GM21526 (cell line): ENCODE measurements around the gene MYO19.
"Not testable (repeated sequence)": the region's sequence is repeated elsewhere in the genome, so short reads cannot be mapped to it uniquely, and the experiment has no call there.

ENCODE experiments used
- ATAC-seq: cut with Tn5 transposase; IDR thresholded peaks from one replicate; pipeline ENCODE4 v1.9.1; 2021; ENCODE audit warnings: moderate library complexity; ENCODE audit not compliant: unreplicated experiment, low FRiP score

Gene MYO19

DNA sequence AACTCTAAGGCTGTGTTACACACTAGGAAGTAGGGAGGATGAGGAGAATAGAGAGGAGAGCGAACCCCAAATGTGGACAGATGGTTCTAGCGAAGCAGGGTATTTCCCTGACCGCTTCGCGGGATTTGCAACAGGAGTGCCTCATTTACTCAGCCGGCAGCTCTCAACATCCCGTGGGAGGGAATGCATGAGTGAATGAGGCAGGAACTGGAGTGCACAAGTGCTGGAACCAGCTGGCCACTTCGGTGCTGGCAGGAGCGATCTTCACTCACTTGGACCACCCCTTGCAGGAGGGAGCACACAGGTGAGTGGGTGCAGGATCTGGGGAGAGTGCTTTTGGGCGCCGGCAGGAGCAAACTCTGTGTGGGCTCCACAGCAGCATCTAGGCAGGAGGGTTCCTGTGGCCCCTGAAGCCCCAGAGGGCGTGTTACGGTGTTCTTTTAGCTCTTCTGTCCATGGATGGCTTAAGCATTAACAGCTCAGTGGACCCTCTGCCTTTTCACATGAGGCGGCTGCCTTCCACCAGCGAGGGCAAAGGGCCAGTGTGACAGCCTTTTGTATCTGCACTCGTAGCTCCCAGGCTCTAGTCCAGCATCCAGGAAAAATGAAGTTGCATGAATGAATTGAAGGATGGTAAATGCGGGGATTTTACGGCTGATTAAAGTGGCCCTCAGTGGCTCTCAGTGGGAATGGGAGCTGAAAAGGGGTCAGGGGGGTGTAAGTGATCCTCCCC lies 65.6 kb downstream of the MYO19 start:
- no peak for ATAC-seq

DNA sequence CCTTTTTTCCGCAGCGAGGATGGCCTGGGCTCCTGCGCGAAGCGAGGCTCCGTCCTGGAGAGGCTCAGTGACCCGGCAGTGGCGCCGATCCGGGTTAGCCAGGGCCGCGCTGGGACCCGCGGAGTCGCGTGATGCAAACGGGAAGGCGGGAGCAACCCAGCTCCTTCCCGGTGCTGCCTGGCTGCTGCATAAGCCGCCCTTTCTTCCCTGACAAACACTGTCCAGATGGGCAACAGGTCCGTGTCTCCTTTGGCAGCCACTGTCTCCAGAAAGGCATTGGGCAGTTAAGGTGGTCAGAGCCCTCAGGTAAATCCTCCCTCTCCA lies 69.9 kb downstream of the MYO19 start:
- no peak for ATAC-seq

DNA sequence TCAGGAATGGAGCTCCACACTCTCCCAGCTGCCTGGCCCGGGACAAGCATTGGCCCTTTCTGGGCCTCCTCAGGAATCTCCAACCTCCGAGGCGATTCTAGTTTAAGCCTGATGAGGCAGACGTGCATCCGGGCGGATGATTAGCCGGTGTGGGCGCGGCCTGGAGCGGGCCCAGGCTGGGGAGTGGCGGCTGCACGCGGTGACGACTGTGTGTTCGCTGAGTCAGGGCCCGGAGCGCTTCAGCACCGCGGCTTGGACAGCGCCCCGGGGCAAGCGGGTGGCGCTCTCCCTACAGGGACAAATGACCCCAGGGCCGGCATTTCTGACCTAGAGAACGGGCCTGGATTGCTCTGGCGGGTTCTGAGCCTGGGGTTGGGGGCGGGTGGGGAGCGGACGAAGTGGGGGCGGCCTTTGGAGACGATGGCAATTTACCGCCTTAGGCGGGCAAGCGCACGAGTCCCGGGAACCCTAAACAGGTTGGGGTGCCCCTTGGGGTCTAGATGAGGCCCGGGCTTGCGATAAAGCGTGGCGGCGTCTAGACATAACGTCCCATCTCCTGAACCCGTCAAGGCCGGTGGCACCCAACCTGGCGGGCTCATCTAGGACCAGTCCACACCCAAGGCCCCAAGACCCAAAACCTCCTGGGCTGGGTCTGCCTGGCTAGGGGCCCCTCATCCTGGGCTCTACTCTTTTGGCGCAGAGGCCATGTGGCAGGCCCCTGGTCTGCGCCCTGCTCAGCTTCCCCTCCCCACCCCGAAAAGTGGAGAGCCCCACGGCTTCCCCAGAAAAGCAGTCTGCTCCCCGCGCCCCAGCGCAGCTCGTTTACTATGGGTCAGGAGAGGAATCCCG lies 70.5 kb downstream of the MYO19 start:
- ATAC-seq: no peak

DNA sequence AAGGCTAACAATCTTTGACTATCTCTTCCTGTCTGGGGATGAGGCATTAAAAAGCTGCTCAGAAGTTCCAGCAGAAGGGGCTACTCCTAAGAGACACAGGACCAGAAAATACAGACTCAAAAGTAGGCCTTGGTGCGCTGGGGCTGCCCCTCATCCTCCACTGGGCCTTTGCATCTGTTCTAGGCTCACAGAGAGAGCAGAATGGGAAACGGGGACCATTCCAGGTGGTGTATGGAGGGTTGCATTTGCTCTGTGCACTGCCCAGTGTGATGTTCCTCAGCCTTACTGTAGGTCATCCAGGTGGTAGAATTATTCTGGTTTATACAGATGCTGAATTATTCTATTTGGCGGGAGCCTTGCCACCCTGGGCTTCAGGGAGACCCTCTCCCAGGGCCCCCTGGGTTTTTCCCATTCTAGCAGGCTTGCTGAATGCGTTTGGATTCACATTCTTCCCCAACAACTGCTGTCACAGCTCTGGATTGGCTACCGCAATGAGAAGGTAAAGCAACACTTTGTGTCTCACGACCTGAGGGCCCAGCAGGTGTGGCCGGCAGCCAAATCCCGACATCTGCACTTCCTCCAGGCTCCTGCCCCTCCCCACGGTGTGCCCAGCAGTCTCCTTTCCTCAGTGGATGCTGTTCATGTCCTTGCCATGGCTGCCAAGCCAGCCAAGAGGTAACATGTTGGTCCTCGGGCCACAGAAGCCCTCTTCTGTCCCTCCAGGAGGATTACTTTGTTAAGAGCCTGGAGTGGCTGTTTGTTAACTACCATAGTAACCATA lies 73.1 kb downstream of the MYO19 start:
- no peak for ATAC-seq

DNA sequence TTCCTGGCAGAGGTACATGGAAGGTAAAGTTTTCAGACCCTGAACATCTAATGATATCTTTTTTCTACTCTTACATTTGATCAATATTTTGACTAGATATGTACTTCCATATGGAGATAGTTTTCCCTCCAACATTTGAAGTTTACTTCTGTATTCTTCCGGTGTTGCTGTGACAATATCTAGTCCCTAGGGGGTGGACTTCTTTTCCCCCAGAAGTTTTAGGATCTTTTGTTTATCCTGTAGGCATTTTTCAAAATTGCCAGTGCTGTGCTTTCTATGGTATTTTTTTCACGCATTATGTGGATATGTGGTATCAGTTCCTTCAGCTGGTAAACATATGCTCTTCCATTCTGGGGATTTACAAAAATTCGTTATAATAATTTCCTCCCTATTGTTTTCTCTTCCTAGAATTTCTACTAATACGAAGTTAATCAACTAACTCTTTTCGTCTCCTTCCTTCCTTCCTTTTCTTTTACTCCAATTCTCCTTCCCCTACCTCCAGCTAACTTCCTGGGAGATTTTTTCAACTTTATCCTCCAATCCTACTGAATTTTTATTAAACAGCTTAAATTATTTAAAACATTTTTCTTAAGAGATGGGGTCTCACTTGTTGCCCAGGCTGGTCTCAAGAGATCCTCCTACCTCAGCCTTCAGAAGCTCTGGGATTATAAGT lies 74.3 kb downstream of the MYO19 start:
- ATAC-seq: no peak

DNA sequence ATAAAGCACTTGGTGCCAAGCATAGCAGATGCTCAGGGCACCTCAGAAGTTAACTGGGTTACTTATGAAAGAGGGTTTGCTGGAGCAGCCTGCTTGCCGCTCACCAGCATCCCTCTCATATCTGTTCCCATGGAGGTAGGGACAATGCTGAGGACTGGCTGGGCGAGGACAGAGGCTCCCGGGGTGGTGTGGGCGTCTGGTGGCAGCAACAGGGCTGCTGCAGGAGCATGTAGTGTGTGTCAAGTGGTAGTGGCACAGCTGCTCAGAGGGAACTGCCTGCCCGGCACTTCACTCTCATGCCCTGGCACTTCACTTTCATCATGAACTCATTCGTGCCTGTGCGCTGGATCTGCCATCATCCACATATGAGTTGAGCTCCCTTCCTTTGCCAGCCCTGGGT lies 75.1 kb downstream of the MYO19 start:
- no peak for ATAC-seq

DNA sequence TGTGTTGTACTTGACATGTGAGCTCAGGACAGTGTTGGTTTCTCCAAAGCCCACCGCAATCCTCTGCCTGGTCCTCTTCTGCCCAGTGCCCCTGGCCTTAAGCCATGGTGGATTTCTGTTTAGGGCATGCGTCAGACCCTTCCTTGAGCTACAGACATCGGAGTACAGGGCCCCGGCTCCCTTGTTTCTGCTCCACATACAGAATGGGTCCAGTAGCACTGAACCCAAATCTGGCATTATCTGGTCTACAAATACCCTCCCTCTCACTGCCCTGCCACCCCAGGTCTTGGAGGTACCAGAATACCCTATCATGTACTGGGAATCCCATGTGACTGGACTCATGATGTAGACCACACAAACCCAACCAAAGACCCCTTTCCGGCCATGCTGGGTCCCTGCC lies 75.6 kb downstream of the MYO19 start:
- ATAC-seq: no peak

DNA sequence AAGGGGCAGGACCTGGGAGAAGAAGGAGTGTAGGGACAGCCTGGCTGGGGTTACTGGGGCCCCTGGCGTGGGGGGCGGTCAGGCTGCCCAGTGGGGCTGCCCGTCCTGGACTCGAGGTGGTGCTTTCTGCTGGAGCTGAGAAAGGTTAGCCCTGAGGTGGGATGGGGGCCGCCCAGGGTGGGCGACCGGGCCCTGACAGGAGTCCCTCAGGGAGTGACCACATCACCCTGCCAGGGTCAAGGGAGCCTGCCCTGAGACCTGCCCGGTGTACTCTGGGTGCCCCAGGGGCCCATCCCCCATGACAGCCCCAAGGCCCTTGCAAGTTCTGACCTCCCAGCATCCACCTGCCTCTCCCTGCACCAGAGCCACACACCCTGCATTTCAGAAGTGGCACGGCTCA lies 77.0 kb downstream of the MYO19 start:
- ATAC-seq: not testable (repeated sequence)

DNA sequence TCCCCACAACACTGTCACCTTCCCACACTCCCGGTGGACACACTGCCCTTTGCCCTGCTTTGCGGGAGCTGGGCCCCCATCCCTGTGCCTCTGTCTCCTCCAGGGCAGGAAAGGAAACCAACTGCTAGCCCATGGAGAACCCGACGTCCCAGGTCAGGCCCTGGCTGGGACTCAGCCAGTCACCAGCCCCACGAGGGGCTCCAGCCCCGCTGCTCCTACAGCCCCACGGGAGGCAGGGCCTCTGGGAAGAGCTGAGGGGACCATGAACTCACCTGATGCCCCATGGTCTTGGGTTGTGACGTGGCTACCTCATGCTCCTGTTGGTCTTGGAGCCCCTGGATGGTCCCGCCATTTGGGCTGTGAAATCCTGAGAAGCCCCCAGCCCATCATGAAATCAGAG lies 81.8 kb downstream of the MYO19 start:
- not testable (repeated sequence) for ATAC-seq

DNA sequence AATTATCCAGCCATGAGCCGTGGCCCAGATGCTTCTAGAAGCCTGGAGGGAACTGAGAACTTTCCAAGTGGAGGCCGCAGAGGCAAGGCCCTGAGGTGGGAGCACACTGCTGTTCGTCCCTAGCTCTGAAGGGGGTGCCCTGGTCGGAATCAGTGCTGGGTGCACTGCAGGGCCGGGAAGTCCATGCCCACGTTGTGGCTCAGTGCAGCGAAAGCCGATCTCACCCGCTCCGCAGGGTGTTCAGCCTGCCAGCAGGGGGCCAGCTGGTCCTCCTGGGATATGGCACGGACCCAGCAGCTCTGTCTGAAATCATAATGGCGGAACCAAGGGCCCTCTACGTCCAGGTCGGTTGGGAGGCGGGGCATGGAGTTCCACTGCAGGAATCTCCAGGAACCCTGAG lies 84.7 kb downstream of the MYO19 start:
- not testable (repeated sequence) for ATAC-seq
